Trophoblast cell (in vitro differentiated cells and primary cell): ENCODE results near the gene SMS. TPM values are rescaled to one million over a fixed set of nuclear protein-coding genes. Genes with fewer than 3 reads are reported as not detected.

Source experiments
- DNase-seq, 2 donors: peaks; one replicate each; pipeline ENCODE4 v3.0.0-alpha.2; 2016
- H2AFZ ChIP-seq: 2 replicates; pipeline ENCODE4 v1.6.1; 2013; ENCODE audit warnings: low read length, moderate library complexity, mild to moderate bottlenecking; ENCODE audit not compliant: insufficient read depth, poor library complexity
- H2AK5ac ChIP-seq: 2 replicates; pipeline ENCODE4 v1.6.1; 2013; ENCODE audit warnings: mild to moderate bottlenecking, low read length
- H2BK120ac ChIP-seq: 2 replicates; pipeline ENCODE4 v1.6.1; 2013; ENCODE audit warnings: low read length, mild to moderate bottlenecking, moderate library complexity; ENCODE audit not compliant: insufficient read depth, poor library complexity
- H2BK12ac ChIP-seq: 2 replicates; pipeline ENCODE4 v1.6.1; 2013; ENCODE audit warnings: mild to moderate bottlenecking, low read length, moderate library complexity
- H2BK5ac ChIP-seq: 2 replicates; pipeline ENCODE4 v1.6.1; 2013; ENCODE audit warnings: low read length, low read depth, moderate library complexity, mild to moderate bottlenecking; ENCODE audit not compliant: poor library complexity
- H3K14ac ChIP-seq: 2 replicates; pipeline ENCODE4 v1.6.1; 2013; ENCODE audit warnings: mild to moderate bottlenecking, low read length
- H3K18ac ChIP-seq: 2 replicates; pipeline ENCODE4 v1.6.1; 2013; ENCODE audit warnings: mild to moderate bottlenecking, low read length
- H3K23ac ChIP-seq: 2 replicates; pipeline ENCODE4 v1.6.1; 2013; ENCODE audit warnings: low read length
- H3K27ac ChIP-seq: 2 replicates; pipeline ENCODE4 v1.5.1; 2013; ENCODE audit warnings: low read depth, mild to moderate bottlenecking, inconsistent platforms, low read length, moderate library complexity
- H3K27me3 ChIP-seq: 2 replicates; pipeline ENCODE4 v1.6.1; 2013; ENCODE audit warnings: inconsistent platforms, mild to moderate bottlenecking, low read length, moderate library complexity; ENCODE audit not compliant: insufficient read depth
- H3K36me3 ChIP-seq, 2 experiments: 1 replicate in 1 of 2; 2 replicates in 1 of 2; pipeline ENCODE4 v1.6.1; 2013; ENCODE audit warnings: low read length in 2 of 2, mild to moderate bottlenecking in 2 of 2, moderate library complexity in 1 of 2; ENCODE audit not compliant: insufficient read depth in 2 of 2, control insufficient read depth in 1 of 2
- H3K4ac ChIP-seq: 2 replicates; pipeline ENCODE4 v1.6.1; 2013; ENCODE audit warnings: low read depth, mild to moderate bottlenecking, low read length, moderate library complexity
- H3K4me1 ChIP-seq, 2 experiments: 1 replicate in 1 of 2; 2 replicates in 1 of 2; pipeline ENCODE4 v1.6.1; 2013; ENCODE audit warnings: low read length in 2 of 2, mild to moderate bottlenecking in 2 of 2, moderate library complexity in 1 of 2; ENCODE audit not compliant: insufficient read depth in 2 of 2, control insufficient read depth in 1 of 2
- H3K4me2 ChIP-seq: 2 replicates; pipeline ENCODE4 v1.6.1; 2013; ENCODE audit warnings: inconsistent platforms, mild to moderate bottlenecking, low read length, moderate library complexity
- H3K4me3 ChIP-seq: 2 replicates; pipeline ENCODE4 v1.5.1; 2013; ENCODE audit warnings: mild to moderate bottlenecking, low read depth, low read length, inconsistent platforms
- H3K79me1 ChIP-seq: one replicate; pipeline ENCODE4 v1.6.1; 2013; ENCODE audit warnings: low read length
- H3K79me2 ChIP-seq: 2 replicates; pipeline ENCODE4 v1.6.1; 2013; ENCODE audit warnings: low read length, mild to moderate bottlenecking; ENCODE audit not compliant: control insufficient read depth, insufficient read depth, poor library complexity
- H3K9ac ChIP-seq: 2 replicates; pipeline ENCODE4 v1.6.1; 2013; ENCODE audit warnings: mild to moderate bottlenecking, low read length
- H3K9me3 ChIP-seq: 2 replicates; pipeline ENCODE4 v1.6.1; 2013; ENCODE audit warnings: low read depth, mild to moderate bottlenecking, control low read depth, inconsistent platforms, low read length; ENCODE audit not compliant: insufficient read depth
- H4K12ac ChIP-seq: 2 replicates; pipeline ENCODE4 v1.6.1; 2013; ENCODE audit warnings: low read depth, mild to moderate bottlenecking, low read length, moderate library complexity
- H4K8ac ChIP-seq: 2 replicates; pipeline ENCODE4 v1.6.1; 2013; ENCODE audit warnings: low read depth, mild to moderate bottlenecking, low read length, moderate library complexity
- H4K91ac ChIP-seq: one replicate; pipeline ENCODE4 v1.6.1; 2013; ENCODE audit warnings: low read depth, mild to moderate bottlenecking, low read length, moderate library complexity
- WGBS: extraction: QIAGEN DNeasy Blood & Tissue Kit; methylation state at CpG from one replicate; pipeline ENCODE4 v1.1.7; 2013; ENCODE audit warnings: missing lambda C conversion rate; ENCODE audit not compliant: insufficient read length, insufficient coverage; ENCODE audit errors: extremely low coverage; 5-methylcytosine and 5-hydroxymethylcytosine counted together
- polyA plus RNA-seq: library from polyadenylated mRNA; stranded (reverse); fragments of 200-250 nt; gene quantifications from 2 replicates; pipeline ENCODE4 v1.2.3, GENCODE V29; 2013

The SMS gene
- 177 and 190 TPM in 2 replicates for polyA plus RNA-seq

DNA sequence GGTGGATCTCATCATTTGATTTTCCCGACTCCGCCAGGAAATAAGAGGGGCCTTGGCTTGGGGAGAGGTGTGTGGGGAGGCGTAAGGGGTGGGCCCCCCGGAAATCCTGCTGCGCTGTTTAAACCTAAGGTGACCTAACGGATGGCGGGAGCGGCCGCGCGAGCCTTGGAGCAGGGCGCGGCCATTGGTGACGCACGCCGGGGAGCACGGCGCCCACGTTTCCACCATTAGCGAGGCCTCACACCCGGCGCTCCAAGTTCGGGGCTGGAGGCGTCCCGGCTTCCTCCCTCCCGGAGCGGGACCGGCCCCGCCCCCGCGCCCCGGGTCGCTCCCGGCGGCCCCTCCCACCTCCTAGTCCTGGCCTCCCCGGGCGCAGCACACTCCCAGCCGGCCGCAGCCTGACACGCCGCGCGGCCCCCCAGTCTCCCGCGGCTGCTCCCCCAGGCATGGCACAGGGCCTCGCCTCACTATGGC, at the start of gene SMS:
SMS (plus strand) TSS at position 354 of the 474 bp plus-strand sequence; CDS start at position 470, 116 bp downstream.
- peaks cover 5 to 6% of the 10 kb centered on the region in 2 experiments for H3K4me1 ChIP-seq
- H3K4me3 ChIP-seq: peak within 1 kb of the TSS; percentile 80
- H2AFZ ChIP-seq: peak within 1 kb of the TSS; percentile 54
- peak within 1 kb of the TSS; percentile 60 for H4K8ac ChIP-seq
- H3K79me2 ChIP-seq: peaks cover 8% of the 10 kb centered on the region
- H2BK5ac ChIP-seq: peak within 1 kb of the TSS; percentile 56
- no peaks in the 10 kb centered on the region for H3K27me3 ChIP-seq
- H2BK12ac ChIP-seq: no peak within 1 kb of the TSS
- peaks cover 13% of the 10 kb centered on the region for H3K79me1 ChIP-seq
- peak within 1 kb of the TSS; percentile 90 for H3K18ac ChIP-seq
- H3K36me3 ChIP-seq: no peaks in the 10 kb centered on the region
- peak within 1 kb of the TSS; percentile 66 for H4K91ac ChIP-seq
- peak within 1 kb of the TSS; percentile 74 for H3K27ac ChIP-seq
- H3K9me3 ChIP-seq: no peaks in the 10 kb centered on the region
- no peak within 1 kb of the TSS for H3K23ac ChIP-seq
- H4K12ac ChIP-seq: no peak within 1 kb of the TSS
- peak; percentile 39 to 66 for DNase-seq
- peak within 1 kb of the TSS; percentile 68 for H3K4me2 ChIP-seq
- H3K4ac ChIP-seq: peak within 1 kb of the TSS; percentile 75
- no peak within 1 kb of the TSS for H2AK5ac ChIP-seq
- no CpG with 5 or more reads among the region's 46 CpGs for WGBS
- H3K9ac ChIP-seq: peak within 1 kb of the TSS; percentile 89
- peak within 1 kb of the TSS; percentile 91 for H3K14ac ChIP-seq
- peak within 1 kb of the TSS; percentile 51 for H2BK120ac ChIP-seq

DNA sequence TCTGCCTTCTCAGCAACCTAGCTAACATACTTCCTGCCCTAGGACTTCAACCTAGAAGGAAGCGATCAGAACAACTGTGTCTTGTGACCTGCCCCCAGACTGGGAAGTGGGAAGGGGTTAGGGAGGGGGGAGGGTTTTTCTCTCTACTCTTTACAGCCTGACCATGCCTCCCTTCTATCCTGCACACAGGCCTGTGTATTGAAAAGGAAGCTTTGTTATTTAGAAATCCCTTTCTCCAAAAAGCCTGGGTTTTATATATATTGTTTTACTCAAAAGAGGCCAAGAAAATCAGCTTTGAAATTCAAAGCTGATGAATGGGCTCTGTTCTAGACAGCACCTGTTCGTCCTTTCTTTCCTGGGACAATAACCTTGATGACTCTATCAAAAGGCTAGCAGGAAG, 35.2 kb upstream of the SMS start:
- H3K4ac ChIP-seq: no peak overlapping the region
- no peak overlapping the region for H4K8ac ChIP-seq
- H2BK120ac ChIP-seq: no peak overlapping the region
- H3K4me3 ChIP-seq: no peak overlapping the region
- H2BK12ac ChIP-seq: no peak overlapping the region
- no peaks in the 10 kb centered on the region for H3K4me1 ChIP-seq
- H3K79me2 ChIP-seq: no peaks in the 10 kb centered on the region
- no peak overlapping the region for H2AFZ ChIP-seq
- no peak for DNase-seq
- H2BK5ac ChIP-seq: no peak overlapping the region
- no peak overlapping the region for H3K18ac ChIP-seq
- H3K36me3 ChIP-seq: no peaks in the 10 kb centered on the region
- H2AK5ac ChIP-seq: no peak overlapping the region
- WGBS: no CpG with 5 or more reads among the region's 2 CpGs
- H3K14ac ChIP-seq: no peak overlapping the region
- H4K91ac ChIP-seq: no peak overlapping the region
- no peak overlapping the region for H3K27ac ChIP-seq
- no peak overlapping the region for H3K4me2 ChIP-seq
- H3K9ac ChIP-seq: no peak overlapping the region
- H3K27me3 ChIP-seq: no peaks in the 10 kb centered on the region
- no peak overlapping the region for H3K23ac ChIP-seq
- no peak overlapping the region for H4K12ac ChIP-seq
- H3K79me1 ChIP-seq: no peaks in the 10 kb centered on the region
- no peaks in the 10 kb centered on the region for H3K9me3 ChIP-seq

DNA sequence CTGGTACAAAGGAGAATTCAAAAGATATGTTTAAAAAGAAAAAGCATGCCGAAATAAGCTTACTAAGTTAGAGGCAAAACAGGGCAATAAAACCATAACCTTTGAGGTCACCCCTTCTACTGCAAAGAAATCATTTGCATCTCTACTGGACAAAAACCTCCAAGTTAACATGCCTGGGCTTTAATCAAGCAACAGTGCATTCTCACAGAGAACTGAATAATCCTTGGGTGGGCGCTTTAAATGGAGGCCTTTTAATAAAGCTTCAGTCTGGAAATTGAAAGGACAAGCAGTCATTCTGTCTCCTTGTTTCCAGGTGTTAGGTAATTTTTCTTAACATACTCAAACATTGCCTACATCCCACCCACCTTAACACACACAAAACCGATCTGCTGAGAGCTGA, 34.6 kb upstream of the SMS start:
- H3K9me3 ChIP-seq: no peaks in the 10 kb centered on the region
- no CpG with 5 or more reads among the region's 3 CpGs for WGBS

DNA sequence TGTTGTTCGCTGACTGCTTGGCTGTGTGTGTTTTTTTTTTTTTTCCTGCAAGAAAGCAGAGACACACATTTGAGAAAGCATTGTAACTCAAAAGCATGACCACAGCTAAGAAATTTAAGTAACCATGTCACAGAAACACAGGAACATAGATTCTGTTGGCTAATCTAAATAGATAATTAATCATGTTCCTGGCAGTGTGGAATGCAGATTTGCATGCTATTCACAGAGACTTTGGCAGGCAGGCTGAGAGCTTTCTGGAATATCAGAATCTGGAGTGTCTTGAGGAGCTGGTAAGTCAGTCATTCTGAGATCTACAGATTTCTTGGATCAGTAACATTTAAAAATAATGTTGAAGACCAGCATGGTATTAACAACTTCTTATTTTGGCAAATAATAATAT, 33.2 kb upstream of the SMS start:
- Histone ChIP-seq H4K91ac (no peak overlapping the region), H3K79me1 (no peaks in the 10 kb centered on the region), H3K9ac (no peak overlapping the region), H4K8ac (no peak overlapping the region), H2AFZ (no peak overlapping the region), H3K18ac (no peak overlapping the region), H3K79me2 (no peaks in the 10 kb centered on the region), H2BK120ac (no peak overlapping the region), H3K27ac (no peak overlapping the region), H2BK12ac (no peak overlapping the region), H3K23ac (no peak overlapping the region), H3K4me1 (no peaks in the 10 kb centered on the region), H3K4ac (no peak overlapping the region), H4K12ac (no peak overlapping the region), H3K27me3 (no peaks in the 10 kb centered on the region), H2BK5ac (no peak overlapping the region), H3K9me3 (no peaks in the 10 kb centered on the region), H3K4me3 (no peak overlapping the region), H3K4me2 (no peak overlapping the region), H3K36me3 (no peaks in the 10 kb centered on the region), H2AK5ac (no peak overlapping the region), H3K14ac (no peak overlapping the region)
- no CpG with 5 or more reads among the region's 1 CpG for WGBS
- no peak for DNase-seq

More for the DNA sequence above, 34.6 kb upstream of the SMS start:
- no peak overlapping the region for H2AFZ ChIP-seq
- no peaks in the 10 kb centered on the region for H3K79me2 ChIP-seq
- no peak overlapping the region for H2AK5ac ChIP-seq
- no peaks in the 10 kb centered on the region for H3K4me1 ChIP-seq
- H3K79me1 ChIP-seq: no peaks in the 10 kb centered on the region
- H3K36me3 ChIP-seq: no peaks in the 10 kb centered on the region
- H3K27ac ChIP-seq: no peak overlapping the region
- no peak overlapping the region for H3K4me3 ChIP-seq
- no peak overlapping the region for H3K9ac ChIP-seq
- H3K14ac ChIP-seq: no peak overlapping the region
- H3K4me2 ChIP-seq: no peak overlapping the region
- H2BK12ac ChIP-seq: no peak overlapping the region
- no peaks in the 10 kb centered on the region for H3K27me3 ChIP-seq
- H3K4ac ChIP-seq: no peak overlapping the region
- H2BK120ac ChIP-seq: no peak overlapping the region
- H4K8ac ChIP-seq: no peak overlapping the region
- H3K23ac ChIP-seq: no peak overlapping the region
- no peak for DNase-seq
- no peak overlapping the region for H4K91ac ChIP-seq
- no peak overlapping the region for H4K12ac ChIP-seq
- no peak overlapping the region for H3K18ac ChIP-seq
- no peak overlapping the region for H2BK5ac ChIP-seq
